Measurements from ENCODE around the gene TMEM200B.
"Not testable (repeated sequence)": the region's sequence is repeated elsewhere in the genome, so short reads cannot be mapped to it uniquely, and the experiment has no call there.

Gene TMEM200B

GRCh38 chr1:29123887-29124365, at the start of gene TMEM200B:
Gene TMEM200B, minus strand, starts transcription at chr1:29123903. Its CDS starts 2,075 bp downstream, at chr1:29121828.
- no peak within 1 kb of the TSS for H3K27ac ChIP-seq
- DNase-seq (ENCODE audit: low read depth, low spot score), result no peak

GRCh38 chr1:29172415-29172939, 48.8 kb upstream of the TMEM200B start:
- no peak for DNase-seq (ENCODE audit: low read depth, low spot score)
- no peak overlapping the region for H3K27ac ChIP-seq

GRCh38 chr1:29171521-29171920, 47.8 kb upstream of the TMEM200B start:
- H3K27ac ChIP-seq, result no peak overlapping the region
- no peak for DNase-seq (ENCODE audit: low read depth, low spot score)

GRCh38 chr1:29171089-29171488, 47.4 kb upstream of the TMEM200B start:
- H3K27ac ChIP-seq, result no peak overlapping the region
- DNase-seq (ENCODE audit: low read depth, low spot score), result no peak

- DNase-seq (ENCODE audit: low read depth, low spot score), result no peak
- H3K27ac ChIP-seq, result no peak overlapping the region
These were observed 46.3 kb upstream of the TMEM200B start for GRCh38 chr1:29169976-29170375.

GRCh38 chr1:29167904-29168303, 44.2 kb upstream of the TMEM200B start:
- H3K27ac ChIP-seq, result no peak overlapping the region
- DNase-seq (ENCODE audit: low read depth, low spot score), result no peak

GRCh38 chr1:29166291-29166878, 42.7 kb upstream of the TMEM200B start:
- DNase-seq (ENCODE audit: low read depth, low spot score), result no peak
- no peak overlapping the region for H3K27ac ChIP-seq

- no peak overlapping the region for H3K27ac ChIP-seq
These were observed 40.9 kb upstream of the TMEM200B start for GRCh38 chr1:29164588-29164987.

GRCh38 chr1:29162476-29163138, 38.9 kb upstream of the TMEM200B start:
- DNase-seq (ENCODE audit: low read depth, low spot score), result no peak
- H3K27ac ChIP-seq, result no peak overlapping the region

More at GRCh38 chr1:29164588-29164987, 40.9 kb upstream of the TMEM200B start:
- DNase-seq (ENCODE audit: low read depth, low spot score), result no peak

GRCh38 chr1:29162025-29162424, 38.3 kb upstream of the TMEM200B start:
- DNase-seq (ENCODE audit: low read depth, low spot score), result no peak
- no peak overlapping the region for H3K27ac ChIP-seq

- DNase-seq (ENCODE audit: low read depth, low spot score), result no peak
- no peak overlapping the region for H3K27ac ChIP-seq
These were observed 36.1 kb upstream of the TMEM200B start for GRCh38 chr1:29159773-29160172.

- H3K27ac ChIP-seq, result no peak overlapping the region
- no peak for DNase-seq (ENCODE audit: low read depth, low spot score)
These were observed 33.5 kb upstream of the TMEM200B start for GRCh38 chr1:29157269-29157601.

GRCh38 chr1:29156543-29157268, 33.0 kb upstream of the TMEM200B start:
- DNase-seq (ENCODE audit: low read depth, low spot score), result no peak
- no peak overlapping the region for H3K27ac ChIP-seq

- DNase-seq (ENCODE audit: low read depth, low spot score), result no peak
- no peak overlapping the region for H3K27ac ChIP-seq
These were observed 28.5 kb upstream of the TMEM200B start for GRCh38 chr1:29152046-29152805.

- not testable (repeated sequence) for H3K27ac ChIP-seq; DNase-seq (ENCODE audit: low read depth, low spot score)
These were observed 26.6 kb upstream of the TMEM200B start for GRCh38 chr1:29150346-29150745.

- no peak overlapping the region for H3K27ac ChIP-seq
- no peak for DNase-seq (ENCODE audit: low read depth, low spot score)
These were observed 25.2 kb upstream of the TMEM200B start for GRCh38 chr1:29148656-29149491.

GRCh38 chr1:29145739-29146437, 22.2 kb upstream of the TMEM200B start:
- peak overlapping the region; percentile 56 for H3K27ac ChIP-seq
- DNase-seq (ENCODE audit: low read depth, low spot score), result no peak

- H3K27ac ChIP-seq, result no peak overlapping the region
These were observed 20.5 kb upstream of the TMEM200B start for GRCh38 chr1:29144178-29144577.

GRCh38 chr1:29142714-29143113, 19.0 kb upstream of the TMEM200B start:
- DNase-seq (ENCODE audit: low read depth, low spot score), result no peak

More at GRCh38 chr1:29144178-29144577, 20.5 kb upstream of the TMEM200B start:
- no peak for DNase-seq (ENCODE audit: low read depth, low spot score)

More at GRCh38 chr1:29142714-29143113, 19.0 kb upstream of the TMEM200B start:
- no peak overlapping the region for H3K27ac ChIP-seq
